Astrocyte (in vitro differentiated cells and primary cell): ENCODE measurements around the gene CLDN15.

Source experiments
- CTCF ChIP-seq: IDR thresholded peaks from 2 replicates; pipeline ENCODE4 v1.5.1; 2011; ENCODE audit warnings: low read depth, mild to moderate bottlenecking, inconsistent platforms, low read length, moderate library complexity; ENCODE audit not compliant: insufficient read depth
- EZH2 ChIP-seq: IDR thresholded peaks from 2 replicates; pipeline ENCODE4 v1.6.1; 2012; ENCODE audit warnings: mild to moderate bottlenecking, low read length, inconsistent platforms; ENCODE audit not compliant: insufficient read depth

GRCh38 chr7:101195884-101196283, 41.7 kb downstream of the CLDN15 start:
- no peak for TF ChIP-seq CTCF
- no peak for TF ChIP-seq EZH2
